Astrocyte of the spinal cord (primary cell): ENCODE results near the gene ASPSCR1.

Source experiments
- DNase-seq: peaks from one replicate; pipeline ENCODE4 v3.0.0; 2011; ENCODE audit warnings: low read depth, low spot score
- H3K4me3 ChIP-seq: 2 replicates; pipeline ENCODE4 v1.5.1; 2011; ENCODE audit warnings: low read depth, mild to moderate bottlenecking, low read length, moderate library complexity
- CTCF ChIP-seq: IDR thresholded peaks from 2 replicates; pipeline ENCODE4 v1.5.1; 2012; ENCODE audit warnings: low read depth, mild to moderate bottlenecking, low read length, inconsistent platforms
- in situ Hi-C: cut with HindIII; loops from 2 replicates; pipeline ENCODE4 v1.10.0; 2017; ENCODE audit warnings: low sequenced_read_pairs

Gene ASPSCR1

GRCh38 chr17:81935709-81936084 lies 41.7 kb upstream of the ASPSCR1 start:
- no peak for TF ChIP-seq CTCF
- peak overlapping the region; percentile 29 for H3K4me3 ChIP-seq
- DNase-seq, result no peak
- in situ Hi-C loops, result no loop called here

GRCh38 chr17:81939218-81939617 lies 38.2 kb upstream of the ASPSCR1 start:
- in situ Hi-C loops, result no loop called here
- no peak for TF ChIP-seq CTCF
- H3K4me3 ChIP-seq, result no peak overlapping the region
- no peak for DNase-seq

GRCh38 chr17:81939881-81940385 lies 37.5 kb upstream of the ASPSCR1 start:
- TF ChIP-seq CTCF, result no peak
- DNase-seq, result no peak
- no peak overlapping the region for H3K4me3 ChIP-seq
- in situ Hi-C loops, result no loop called here

- in situ Hi-C loops, result no loop called here
- no peak for TF ChIP-seq CTCF
- no peak overlapping the region for H3K4me3 ChIP-seq
Measured at GRCh38 chr17:81940538-81941483, 36.6 kb upstream of the ASPSCR1 start.

GRCh38 chr17:81941484-81942166 lies 35.8 kb upstream of the ASPSCR1 start:
- in situ Hi-C loops, result no loop called here
- H3K4me3 ChIP-seq, result no peak overlapping the region
- DNase-seq, result no peak
- TF ChIP-seq CTCF, result no peak

More at GRCh38 chr17:81940538-81941483, 36.6 kb upstream of the ASPSCR1 start:
- no peak for DNase-seq

- in situ Hi-C loops, result no loop called here
- DNase-seq, result no peak
- no peak overlapping the region for H3K4me3 ChIP-seq
- TF ChIP-seq CTCF, result no peak
Measured at GRCh38 chr17:81942167-81942553, 35.3 kb upstream of the ASPSCR1 start.
